Mucosa of rectum (tissue), 2 donors: Measurements from ENCODE around the gene ZSCAN10.

ENCODE experiments used
- H3K27ac ChIP-seq, 2 donors: one replicate each; pipeline ENCODE4 v1.7.0; 2013; ENCODE audit warnings: inconsistent platforms in 2 of 2, low read depth in 2 of 2, low read length in 2 of 2
- H3K27me3 ChIP-seq, 2 donors: one replicate each; pipeline ENCODE4 v1.7.0; 2013; ENCODE audit warnings: low read length in 2 of 2; ENCODE audit not compliant: control insufficient read depth in 2 of 2, insufficient read depth in 2 of 2
- H3K36me3 ChIP-seq, 2 donors: one replicate each; pipeline ENCODE4 v1.7.0; 2013; ENCODE audit warnings: low read length in 2 of 2; ENCODE audit not compliant: control insufficient read depth in 2 of 2, insufficient read depth in 2 of 2
- H3K4me1 ChIP-seq, 2 donors: one replicate each; pipeline ENCODE4 v1.7.0; 2013; ENCODE audit warnings: low read length in 2 of 2, mild to moderate bottlenecking in 1 of 2; ENCODE audit not compliant: control insufficient read depth in 2 of 2, insufficient read depth in 2 of 2
- H3K4me3 ChIP-seq, 2 donors: one replicate each; pipeline ENCODE4 v1.7.0; 2013; ENCODE audit warnings: low read length in 2 of 2
- H3K9ac ChIP-seq, 2 donors: one replicate each; pipeline ENCODE4 v1.7.0; 2013; ENCODE audit warnings: low read length in 2 of 2, low read depth in 1 of 2, mild to moderate bottlenecking in 1 of 2
- H3K9me3 ChIP-seq, 2 donors: one replicate each; pipeline ENCODE4 v1.7.0; 2013; ENCODE audit warnings: low read length in 2 of 2; ENCODE audit not compliant: control insufficient read depth in 2 of 2
- donor health status: healthy.
- donor health status: Normal muscosa, but diverticular disease.

ZSCAN10 gene

DNA sequence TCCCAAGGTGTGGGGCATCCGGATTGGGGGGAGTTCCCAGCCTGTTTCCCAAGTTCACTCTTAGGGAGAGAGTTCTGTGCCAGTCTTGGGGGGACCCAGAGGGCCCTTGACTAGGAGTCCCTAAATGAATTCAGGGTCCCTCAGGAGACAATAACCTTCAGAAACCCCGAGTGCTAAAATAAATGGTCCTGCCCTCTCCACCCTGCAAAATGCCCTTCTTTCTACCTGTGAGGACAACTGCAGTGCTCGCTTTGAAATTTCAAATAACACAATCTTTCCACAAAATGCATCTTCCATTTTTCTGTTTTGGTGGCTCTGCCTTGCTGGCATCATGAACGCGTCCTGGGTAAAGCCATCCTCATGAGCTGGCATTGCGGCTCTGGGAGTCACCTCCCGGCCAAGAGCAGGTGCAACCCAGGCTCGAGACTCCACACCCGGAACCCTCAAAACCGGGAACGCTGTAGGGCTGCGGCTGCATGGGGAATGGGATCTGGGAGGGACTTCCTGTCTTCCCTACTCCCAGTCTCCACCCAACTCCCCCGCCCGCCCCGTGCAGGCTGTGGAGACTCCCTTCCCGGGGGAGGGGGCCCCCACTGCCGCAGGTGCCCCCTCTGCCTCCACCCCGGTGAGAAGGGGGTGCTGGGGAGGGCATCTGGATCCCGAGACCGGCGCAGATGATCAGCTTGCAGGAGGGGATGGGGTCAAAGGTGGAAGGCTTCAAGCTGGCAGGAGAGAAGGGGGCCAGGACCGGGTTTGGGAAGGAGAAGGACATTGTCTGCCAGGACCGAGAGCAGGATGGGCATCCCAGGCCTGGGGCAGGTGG, 13.2 kb upstream of the ZSCAN10 start, which contains the start of gene ZNF205:
ZNF205 (plus strand) TSS at position 529 of the 823 bp plus-strand sequence. CDS start 845 bp downstream, outside the sequence.
- no peaks in the 10 kb centered on the region for H3K9me3 ChIP-seq
- peak within 1 kb of the TSS; percentile 80 to 87 for H3K4me3 ChIP-seq
- peaks cover 23 to 24% of the 10 kb centered on the region in 2 donors for H3K4me1 ChIP-seq

DNA sequence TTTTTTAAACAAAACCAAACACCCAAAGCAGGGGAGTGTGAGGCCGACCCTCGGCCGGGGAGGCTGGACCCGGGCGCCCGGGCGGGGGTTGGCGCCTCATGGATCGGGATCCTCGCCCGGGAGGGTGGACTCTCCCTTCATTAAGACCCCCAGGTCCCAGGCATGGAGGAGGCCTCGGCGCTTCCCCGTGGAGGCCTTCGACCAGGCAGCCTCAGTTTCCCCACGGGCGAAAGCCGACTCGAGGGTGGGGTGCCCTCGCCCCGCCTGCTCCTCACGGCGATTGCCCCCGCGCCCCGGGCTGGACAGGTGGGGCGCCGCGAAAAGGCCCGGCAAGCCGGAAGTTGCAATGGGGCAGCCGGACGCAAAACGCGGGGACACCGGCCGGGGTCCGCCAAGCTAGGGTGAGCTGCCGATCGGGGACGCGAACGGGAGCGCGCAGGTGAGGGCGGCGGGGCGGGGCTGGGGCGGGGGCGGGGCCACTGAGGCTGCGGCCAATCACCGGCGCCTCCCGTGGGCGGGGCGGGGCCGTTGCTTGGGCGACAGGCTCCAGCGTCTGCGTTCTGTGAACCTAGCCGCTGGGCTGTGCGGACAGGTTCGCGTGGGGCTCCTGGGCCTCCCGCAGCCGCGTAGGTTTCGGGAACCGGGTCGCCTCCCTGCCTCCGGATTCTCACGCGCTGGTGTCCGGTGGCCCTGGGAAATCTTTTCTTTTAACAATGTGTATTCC, 7.3 kb upstream of the ZSCAN10 start:
- H3K9ac ChIP-seq: peak overlapping the region; percentile 80 to 95
- H3K27me3 ChIP-seq: no peaks in the 10 kb centered on the region
- H3K4me1 ChIP-seq: peaks cover 12 to 16% of the 10 kb centered on the region in 2 donors
- H3K27ac ChIP-seq: peak overlapping the region; percentile 82 to 83
- H3K4me3 ChIP-seq: peak overlapping the region; percentile 81 to 83
- H3K36me3 ChIP-seq: no peaks in the 10 kb centered on the region
- H3K9me3 ChIP-seq: no peaks in the 10 kb centered on the region

More for the DNA sequence above, 13.2 kb upstream of the ZSCAN10 start, which contains the start of gene ZNF205:
- Histone ChIP-seq H3K27me3 (no peaks in the 10 kb centered on the region), H3K9ac (peak within 1 kb of the TSS; percentile 81 to 84), H3K36me3 (peaks cover 8 to 10% of the 10 kb centered on the region in 2 donors), H3K27ac (peak within 1 kb of the TSS; percentile 35 to 48)

DNA sequence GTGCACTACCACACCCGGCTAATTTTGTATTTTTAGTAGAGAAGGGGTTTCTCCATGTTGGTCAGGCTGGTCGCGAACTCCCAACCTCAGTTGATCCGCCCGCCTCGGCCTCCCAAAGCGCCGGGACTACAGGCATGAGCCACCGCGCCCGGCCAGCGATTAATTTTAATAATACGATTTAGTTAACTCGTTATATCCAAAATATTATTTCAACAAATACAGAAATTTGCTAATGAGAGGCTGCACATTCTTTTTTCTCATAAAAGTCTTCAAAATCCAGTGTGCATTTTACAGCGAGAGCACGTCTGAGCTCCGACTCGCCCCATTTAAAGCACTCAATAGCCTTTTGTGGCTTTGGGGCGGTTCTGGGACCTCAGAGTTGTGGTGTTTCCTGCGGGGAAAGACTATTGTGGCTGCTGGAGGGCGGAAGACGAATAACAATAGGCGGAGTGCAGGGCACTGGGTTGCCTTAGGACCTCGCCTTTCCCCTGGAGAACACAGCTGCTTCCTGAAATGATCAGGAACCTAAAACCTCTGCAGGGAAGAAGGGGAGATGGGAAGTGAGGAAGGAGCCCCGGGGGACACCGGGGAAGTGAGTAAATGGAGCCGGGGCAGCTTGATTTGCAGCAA, 2.9 kb upstream of the ZSCAN10 start:
- H3K9me3 ChIP-seq: no peaks in the 10 kb centered on the region
- no peak overlapping the region for H3K27ac ChIP-seq

DNA sequence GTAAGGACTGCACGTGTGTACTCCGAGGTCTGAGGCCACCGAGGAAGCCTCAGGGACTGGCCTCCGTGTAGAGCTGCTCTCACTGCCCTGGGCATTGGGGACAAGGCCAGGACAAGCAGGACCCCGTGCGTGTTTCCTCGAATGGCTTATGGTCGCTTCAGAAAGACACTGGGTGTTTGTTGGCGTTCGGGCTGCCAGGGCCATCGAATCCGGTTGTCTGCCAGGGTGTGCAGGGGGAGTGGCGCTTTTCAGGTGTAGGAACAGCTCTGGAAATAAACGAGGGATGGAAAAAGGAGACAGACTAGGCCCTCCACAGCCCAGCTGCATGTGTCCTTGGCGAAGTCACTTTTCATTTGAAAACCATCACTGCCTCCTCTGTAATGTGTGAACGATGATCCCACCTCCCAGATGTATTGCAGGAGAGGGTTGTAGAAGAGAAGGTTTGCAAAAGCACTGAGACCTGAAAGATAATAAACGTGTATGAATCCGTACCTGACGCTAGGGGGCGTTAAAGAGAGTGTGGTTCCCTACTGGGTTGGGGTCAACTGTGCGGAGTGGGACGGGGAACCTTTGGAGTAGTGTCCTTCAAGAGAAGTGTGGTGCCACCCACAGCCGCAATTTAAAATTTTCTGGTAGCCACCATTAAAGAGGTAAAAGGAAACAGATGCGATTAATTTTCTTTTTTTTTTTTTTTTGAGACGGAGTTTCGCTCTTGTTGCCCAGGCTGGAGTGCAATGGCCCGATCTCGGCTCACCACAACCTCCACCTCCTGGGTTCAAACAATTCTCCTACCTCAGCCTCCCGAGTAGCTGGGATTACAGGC, 2.1 kb upstream of the ZSCAN10 start:
- Histone ChIP-seq H3K27ac (peak overlapping the region in 1 of 2 donors; percentile 23), H3K36me3 (no peaks in the 10 kb centered on the region), H3K4me3 (peak overlapping the region in 1 of 2 donors; percentile 37), H3K9ac (peak overlapping the region in 1 of 2 donors; percentile 24), H3K9me3 (no peaks in the 10 kb centered on the region), H3K4me1 (peaks cover 11 to 18% of the 10 kb centered on the region in 2 donors), H3K27me3 (no peaks in the 10 kb centered on the region)

More for the DNA sequence above, 2.9 kb upstream of the ZSCAN10 start:
- no peaks in the 10 kb centered on the region for H3K36me3 ChIP-seq
- no peaks in the 10 kb centered on the region for H3K27me3 ChIP-seq
- no peak overlapping the region for H3K4me3 ChIP-seq
- no peak overlapping the region for H3K9ac ChIP-seq
- peaks cover 15 to 21% of the 10 kb centered on the region in 2 donors for H3K4me1 ChIP-seq

DNA sequence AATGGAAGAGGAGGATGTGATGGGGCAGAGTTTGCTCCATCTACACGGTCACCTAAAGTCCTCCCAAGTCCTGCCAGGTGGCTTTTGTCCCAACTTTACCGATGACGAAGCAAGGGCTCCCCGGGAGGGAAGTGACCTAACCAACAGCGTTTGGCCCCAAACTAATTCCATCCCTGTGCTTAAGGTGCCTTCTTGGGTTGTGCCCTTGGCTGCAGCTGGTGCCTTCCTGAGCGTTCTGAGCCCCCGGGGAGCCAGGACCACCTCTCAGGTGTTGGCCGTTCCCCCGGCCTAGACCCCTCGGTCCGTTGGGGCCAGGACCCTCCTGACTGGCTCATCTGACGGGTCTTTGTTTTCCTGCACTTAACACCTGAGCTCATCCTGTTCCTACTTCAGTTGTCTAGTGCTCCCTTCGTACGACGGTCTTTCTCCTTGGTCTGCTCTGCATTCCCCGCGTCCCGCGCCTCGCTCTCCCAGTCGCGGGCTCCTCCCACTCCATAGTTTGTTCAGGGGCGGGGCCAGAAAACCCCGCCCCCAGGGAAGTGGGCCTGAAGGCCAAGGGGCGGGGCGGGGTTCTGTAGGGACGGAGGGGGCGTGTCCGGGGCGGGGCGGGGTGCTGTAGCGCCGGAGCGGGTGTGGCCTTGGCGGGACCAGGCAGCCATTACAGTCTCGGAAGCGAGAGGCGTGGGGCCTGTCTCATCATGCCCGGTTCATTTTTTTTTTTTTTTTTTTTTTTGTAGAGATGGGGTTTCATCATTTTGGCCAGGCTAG, 822 bp upstream of the ZSCAN10 start:
- no peaks in the 10 kb centered on the region for H3K36me3 ChIP-seq
- H3K27me3 ChIP-seq: no peaks in the 10 kb centered on the region
- peak overlapping the region; percentile 43 to 54 for H3K4me3 ChIP-seq
- peak overlapping the region; percentile 17 to 36 for H3K9ac ChIP-seq
- H3K9me3 ChIP-seq: no peaks in the 10 kb centered on the region
- H3K27ac ChIP-seq: no peak overlapping the region
- H3K4me1 ChIP-seq: peaks cover 5 to 12% of the 10 kb centered on the region in 2 donors

DNA sequence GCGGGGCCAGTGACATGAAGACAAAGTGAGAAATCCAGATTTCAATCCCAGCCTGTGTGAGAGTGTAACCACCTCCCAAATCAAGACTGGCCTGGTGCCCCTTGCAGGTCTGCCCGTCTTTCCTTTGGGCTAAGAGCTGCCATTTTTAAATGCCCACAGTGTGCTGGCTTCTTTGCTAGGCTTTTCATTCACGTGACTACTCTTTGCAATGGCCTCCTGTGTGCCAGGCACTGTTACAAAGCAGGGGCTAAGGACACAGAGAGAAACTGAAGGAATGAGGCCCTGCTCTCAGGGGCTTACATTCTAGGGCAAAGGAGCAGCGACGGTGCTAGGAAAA, 269 bp upstream of the ZSCAN10 start:
- Histone ChIP-seq H3K27me3 (no peaks in the 10 kb centered on the region), H3K27ac (no peak overlapping the region), H3K4me3 (no peak overlapping the region)

DNA sequence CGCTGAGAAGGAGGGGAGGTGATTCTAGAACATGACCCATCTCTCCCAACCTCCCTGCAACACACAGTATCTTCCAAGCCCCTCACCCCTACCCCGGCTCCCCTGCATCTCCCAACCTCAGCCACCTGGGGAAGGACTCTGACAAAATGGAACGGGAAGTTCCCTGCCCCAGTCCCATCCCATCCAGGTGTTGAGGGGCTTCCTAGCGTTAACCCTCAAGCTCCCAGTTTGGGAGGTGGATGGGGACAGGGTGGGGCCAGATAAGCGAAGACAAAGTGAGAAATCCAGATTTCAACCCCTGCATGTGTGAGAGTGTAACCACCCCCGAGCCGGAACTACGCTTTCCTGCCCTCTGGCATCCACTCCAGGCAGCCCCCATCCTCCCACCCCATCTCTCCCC, 1.8 kb downstream of the ZSCAN10 start:
- H3K36me3 ChIP-seq: no peaks in the 10 kb centered on the region
- no peak overlapping the region for H3K4me3 ChIP-seq
- no peak overlapping the region for H3K9ac ChIP-seq
- H3K27ac ChIP-seq: no peak overlapping the region
- no peaks in the 10 kb centered on the region for H3K9me3 ChIP-seq
- H3K27me3 ChIP-seq: no peaks in the 10 kb centered on the region
- H3K4me1 ChIP-seq: peaks cover 5 to 12% of the 10 kb centered on the region in 2 donors

More for the DNA sequence above, 269 bp upstream of the ZSCAN10 start:
- Histone ChIP-seq H3K36me3 (no peaks in the 10 kb centered on the region), H3K9ac (no peak overlapping the region), H3K4me1 (peaks cover 5 to 12% of the 10 kb centered on the region in 2 donors), H3K9me3 (no peaks in the 10 kb centered on the region)

DNA sequence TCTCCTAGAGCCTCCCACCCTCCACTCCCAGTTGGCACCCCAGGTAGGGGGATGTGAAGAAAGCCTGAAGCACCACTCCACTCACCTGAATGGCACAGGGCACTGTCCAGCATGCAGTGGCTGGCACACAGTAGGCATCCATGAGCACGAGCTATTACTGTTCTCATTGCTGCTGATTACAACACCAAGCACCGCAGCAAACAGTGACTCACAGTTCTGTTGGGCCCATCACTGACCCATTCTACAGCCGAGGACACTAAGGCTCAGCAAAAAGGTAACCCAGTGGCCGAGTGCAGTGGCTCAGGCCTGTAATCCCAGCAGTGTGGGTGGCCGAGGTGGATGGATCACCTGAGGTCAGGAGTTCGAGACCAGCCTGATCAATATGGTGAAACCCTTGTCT, 2.7 kb downstream of the ZSCAN10 start:
- Histone ChIP-seq H3K36me3 (no peaks in the 10 kb centered on the region), H3K9ac (no peak overlapping the region), H3K4me1 (peaks cover 5 to 12% of the 10 kb centered on the region in 2 donors), H3K27me3 (peaks cover 0 to 2% of the 10 kb centered on the region in 2 donors), H3K4me3 (no peak overlapping the region), H3K9me3 (no peaks in the 10 kb centered on the region), H3K27ac (no peak overlapping the region)

DNA sequence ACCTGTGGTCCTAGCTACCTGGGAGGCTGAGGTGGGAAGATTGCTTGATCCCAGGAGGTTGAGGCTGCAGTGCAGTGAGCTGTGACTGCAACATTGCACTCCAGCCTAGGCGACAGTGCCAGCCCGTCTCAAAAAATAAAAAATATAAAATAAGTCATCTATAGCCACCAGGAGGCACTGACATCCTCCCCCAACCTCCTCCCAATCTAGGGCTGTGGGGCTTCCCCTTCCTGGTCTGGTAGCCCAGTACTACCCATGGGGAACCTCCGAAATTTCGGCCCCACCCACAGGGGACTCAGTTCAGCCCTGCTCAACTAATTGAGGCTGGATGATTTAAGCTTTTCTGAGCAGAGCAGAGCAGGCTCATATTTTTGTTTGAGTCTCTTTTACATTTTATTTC, 3.2 kb downstream of the ZSCAN10 start:
- no peaks in the 10 kb centered on the region for H3K36me3 ChIP-seq
- H3K27me3 ChIP-seq: peaks cover 0 to 2% of the 10 kb centered on the region in 2 donors
- H3K4me1 ChIP-seq: peaks cover 5 to 8% of the 10 kb centered on the region in 2 donors
- no peak overlapping the region for H3K27ac ChIP-seq
- H3K9ac ChIP-seq: no peak overlapping the region
- no peaks in the 10 kb centered on the region for H3K9me3 ChIP-seq
- no peak overlapping the region for H3K4me3 ChIP-seq
